ENCODE data around the gene PIKFYVE. TPM values are rescaled to one million over a fixed set of nuclear protein-coding genes. Genes with fewer than 3 reads are reported as not detected.
A peak's percentile ranks its signal among the peaks of the same experiment; 100 is the strongest.
"Not testable (repeated sequence)": the region's sequence is repeated elsewhere in the genome, so short reads cannot be mapped to it uniquely, and the experiment has no call there.

The PIKFYVE gene
- 10 to 100 TPM; 17.0 to 29.4 (median 25.8) TPM for polyA plus RNA-seq (ENCODE audit: insufficient read depth in 1 of 5, insufficient read length in 5 of 5, low replicate concordance in 1 of 5)
- long read RNA-seq, donor 1 = 0 reads
- long read RNA-seq, donor 2 = 0 reads
- long read RNA-seq, donor 3 = 0 reads
- long read RNA-seq, donor 4 = 0 reads
- long read RNA-seq, donor 5, partial matches to known transcripts = 5 of 5 reads
- long read RNA-seq, donor 5, other reads (novel, unspliced or antisense) = 0 of 5 reads
- long read RNA-seq, donor 6 = 0 reads
- long read RNA-seq, donor 7 = 0 reads
- long read RNA-seq, donor 8 = 0 reads

GRCh38 chr2:208265801-208266552, at the start of gene PIKFYVE:
TSS of gene PIKFYVE (plus strand) at chr2:208266255. CDS start at chr2:208271520, 5,265 bp downstream.
- peak; percentile 96 for DNase-seq

- DNase-seq = not testable (repeated sequence)
Measured at GRCh38 chr2:208221873-208222272, 44.2 kb upstream of the PIKFYVE start.

GRCh38 chr2:208222351-208222750, 43.7 kb upstream of the PIKFYVE start:
- no peak for DNase-seq

GRCh38 chr2:208224802-208225201, 41.3 kb upstream of the PIKFYVE start:
- no peak for DNase-seq

GRCh38 chr2:208227581-208228232, 38.3 kb upstream of the PIKFYVE start:
- DNase-seq = no peak

GRCh38 chr2:208228476-208228875, 37.6 kb upstream of the PIKFYVE start:
- no peak for DNase-seq

GRCh38 chr2:208234786-208235185, 31.3 kb upstream of the PIKFYVE start:
- no peak for DNase-seq

GRCh38 chr2:208235860-208236259, 30.2 kb upstream of the PIKFYVE start:
- DNase-seq = no peak

GRCh38 chr2:208239770-208240493, 26.1 kb upstream of the PIKFYVE start:
- no peak for DNase-seq

- DNase-seq = no peak
Measured at GRCh38 chr2:208240619-208241209, 25.3 kb upstream of the PIKFYVE start.

GRCh38 chr2:208244422-208244821, 21.6 kb upstream of the PIKFYVE start:
- DNase-seq = no peak

- DNase-seq = no peak
Measured at GRCh38 chr2:208245746-208246145, 20.3 kb upstream of the PIKFYVE start.

GRCh38 chr2:208248601-208249000, 17.5 kb upstream of the PIKFYVE start:
- no peak for DNase-seq

- DNase-seq = no peak
Measured at GRCh38 chr2:208249296-208249695, 16.8 kb upstream of the PIKFYVE start.

- DNase-seq = no peak
Measured at GRCh38 chr2:208250388-208250787, 15.7 kb upstream of the PIKFYVE start.

- no peak for DNase-seq
Measured at GRCh38 chr2:208251098-208251497, 15.0 kb upstream of the PIKFYVE start.

- DNase-seq = no peak
Measured at GRCh38 chr2:208252716-208253492, 13.2 kb upstream of the PIKFYVE start.

GRCh38 chr2:208253600-208254117, 12.4 kb upstream of the PIKFYVE start:
- peak in 1 of 2 donors; percentile 3 for DNase-seq

- DNase-seq = peak; percentile 78 to 83
Measured at GRCh38 chr2:208254118-208254870, 11.8 kb upstream of the PIKFYVE start.

Measured in right lung (tissue), 10 donors.